ENCODE measurements around the gene MAB21L2.

- TF ChIP-seq RFX5 (IDR thresholded peaks at IDR 0.05; ENCODE audit: low read depth, low read length) (no peak), POLR2A (IDR thresholded peaks at IDR 0.05; ENCODE audit: insufficient read depth in 1 of 2, low read depth in 2 of 2, low read length in 2 of 2) (no peak), ATF2 (CRISPR knock-in tag; IDR thresholded peaks at IDR 0.05) (no peak), NFE2L2 (IDR thresholded peaks at IDR 0.05; ENCODE audit: low read length) (no peak), YY1 (IDR thresholded peaks at IDR 0.05; ENCODE audit: insufficient read depth, insufficient replicate concordance, low read depth, low read length) (no peak)
- TF ChIP-seq, protein P1, sequence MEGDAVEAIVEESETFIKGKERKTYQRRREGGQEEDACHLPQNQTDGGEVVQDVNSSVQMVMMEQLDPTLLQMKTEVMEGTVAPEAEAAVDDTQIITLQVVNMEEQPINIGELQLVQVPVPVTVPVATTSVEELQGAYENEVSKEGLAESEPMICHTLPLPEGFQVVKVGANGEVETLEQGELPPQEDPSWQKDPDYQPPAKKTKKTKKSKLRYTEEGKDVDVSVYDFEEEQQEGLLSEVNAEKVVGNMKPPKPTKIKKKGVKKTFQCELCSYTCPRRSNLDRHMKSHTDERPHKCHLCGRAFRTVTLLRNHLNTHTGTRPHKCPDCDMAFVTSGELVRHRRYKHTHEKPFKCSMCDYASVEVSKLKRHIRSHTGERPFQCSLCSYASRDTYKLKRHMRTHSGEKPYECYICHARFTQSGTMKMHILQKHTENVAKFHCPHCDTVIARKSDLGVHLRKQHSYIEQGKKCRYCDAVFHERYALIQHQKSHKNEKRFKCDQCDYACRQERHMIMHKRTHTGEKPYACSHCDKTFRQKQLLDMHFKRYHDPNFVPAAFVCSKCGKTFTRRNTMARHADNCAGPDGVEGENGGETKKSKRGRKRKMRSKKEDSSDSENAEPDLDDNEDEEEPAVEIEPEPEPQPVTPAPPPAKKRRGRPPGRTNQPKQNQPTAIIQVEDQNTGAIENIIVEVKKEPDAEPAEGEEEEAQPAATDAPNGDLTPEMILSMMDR (CRISPR knock-in tag; IDR thresholded peaks at IDR 0.05) = no peak
Measured at GRCh38 chr4:150609131-150609530, 27.2 kb downstream of the MAB21L2 start.

Data from HepG2 (cell line).